K562 (cell line): ENCODE results near the gene GPC3. TPM values are rescaled to one million over a fixed set of nuclear protein-coding genes. Genes with fewer than 3 reads are reported as not detected.

Experiments
- polyA plus RNA-seq, 8 experiments: library from polyadenylated mRNA; depleted of rRNA in 4 of 8; stranded (reverse) in 5 of 8; unstranded in 3 of 8; fragments of >200 nt; fragmentation: Nextera tagmentation in 2 of 8; fragmentation: Illumina TruSeq in 1 of 8; extraction: Ambion mirVana in 2 of 8; extraction: Trizol in 1 of 8; gene quantifications; 2 replicates each; pipeline versions ENCODE4 v1.2.1 to v1.2.3, GENCODE V29; 2011 to 2014; ENCODE audit warnings: inconsistent platforms in 1 of 8, missing spikeins in 1 of 8
- total RNA-seq, 7 experiments: library from RNA; depleted of rRNA in 6 of 7; stranded (reverse); fragments of >200 nt in 6 of 7; fragmentation: Illumina TruSeq in 2 of 7; extraction: Trizol in 2 of 7; gene quantifications; 2 replicates each; pipeline versions ENCODE4 v1.2.1 to v1.2.3, GENCODE V29; 2011 to 2021; ENCODE audit warnings: low replicate concordance in 1 of 7
- TF ChIP-seq, protein P1 (sequence below), 2 experiments: fragments of 450-650 bp in 1 of 2; sonication (generic) in 1 of 2; formaldehyde crosslinking in 1 of 2; IDR thresholded peaks; 2 replicates each; pipeline versions ENCODE4 v1.7.1 to v1.9.0; 2016 to 2022; ENCODE audit warnings: inconsistent platforms in 1 of 2, mild to moderate bottlenecking in 1 of 2, missing genetic modification reagents in 1 of 2
- TF ChIP-seq, protein P2 (sequence below): fragments of 450-650 bp; formaldehyde crosslinking; IDR thresholded peaks from 2 replicates; pipeline ENCODE4 v1.4.0; 2020; ENCODE audit warnings: mild to moderate bottlenecking, moderate library complexity

GPC3 gene
- total and polyA plus RNA-seq, 9 of the 15 experiments (the other 6 are each of a cell fraction or from before 2014, with no cell fraction given), result 0.42 TPM; not detected in 8

DNA sequence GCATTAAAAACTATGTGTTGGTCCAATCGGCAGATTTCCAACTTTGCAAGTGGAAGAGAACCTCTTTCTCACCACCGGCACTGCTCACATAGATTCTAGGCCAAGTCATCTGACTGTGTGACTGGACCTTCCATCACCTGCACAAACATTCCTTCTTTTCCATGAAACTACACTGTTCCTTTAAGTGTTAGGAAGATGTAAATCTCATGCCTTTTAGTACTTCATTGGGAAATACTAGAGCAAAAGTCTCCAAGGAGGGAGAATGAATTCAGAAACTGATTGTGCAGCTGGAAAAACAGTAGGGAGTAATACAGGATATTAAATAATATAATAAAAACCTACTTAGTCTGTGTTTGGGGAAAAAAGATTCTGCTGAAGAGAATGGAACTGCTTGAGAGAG, 238.2 kb downstream of the GPC3 start (continued):
- TF ChIP-seq, protein P1, sequence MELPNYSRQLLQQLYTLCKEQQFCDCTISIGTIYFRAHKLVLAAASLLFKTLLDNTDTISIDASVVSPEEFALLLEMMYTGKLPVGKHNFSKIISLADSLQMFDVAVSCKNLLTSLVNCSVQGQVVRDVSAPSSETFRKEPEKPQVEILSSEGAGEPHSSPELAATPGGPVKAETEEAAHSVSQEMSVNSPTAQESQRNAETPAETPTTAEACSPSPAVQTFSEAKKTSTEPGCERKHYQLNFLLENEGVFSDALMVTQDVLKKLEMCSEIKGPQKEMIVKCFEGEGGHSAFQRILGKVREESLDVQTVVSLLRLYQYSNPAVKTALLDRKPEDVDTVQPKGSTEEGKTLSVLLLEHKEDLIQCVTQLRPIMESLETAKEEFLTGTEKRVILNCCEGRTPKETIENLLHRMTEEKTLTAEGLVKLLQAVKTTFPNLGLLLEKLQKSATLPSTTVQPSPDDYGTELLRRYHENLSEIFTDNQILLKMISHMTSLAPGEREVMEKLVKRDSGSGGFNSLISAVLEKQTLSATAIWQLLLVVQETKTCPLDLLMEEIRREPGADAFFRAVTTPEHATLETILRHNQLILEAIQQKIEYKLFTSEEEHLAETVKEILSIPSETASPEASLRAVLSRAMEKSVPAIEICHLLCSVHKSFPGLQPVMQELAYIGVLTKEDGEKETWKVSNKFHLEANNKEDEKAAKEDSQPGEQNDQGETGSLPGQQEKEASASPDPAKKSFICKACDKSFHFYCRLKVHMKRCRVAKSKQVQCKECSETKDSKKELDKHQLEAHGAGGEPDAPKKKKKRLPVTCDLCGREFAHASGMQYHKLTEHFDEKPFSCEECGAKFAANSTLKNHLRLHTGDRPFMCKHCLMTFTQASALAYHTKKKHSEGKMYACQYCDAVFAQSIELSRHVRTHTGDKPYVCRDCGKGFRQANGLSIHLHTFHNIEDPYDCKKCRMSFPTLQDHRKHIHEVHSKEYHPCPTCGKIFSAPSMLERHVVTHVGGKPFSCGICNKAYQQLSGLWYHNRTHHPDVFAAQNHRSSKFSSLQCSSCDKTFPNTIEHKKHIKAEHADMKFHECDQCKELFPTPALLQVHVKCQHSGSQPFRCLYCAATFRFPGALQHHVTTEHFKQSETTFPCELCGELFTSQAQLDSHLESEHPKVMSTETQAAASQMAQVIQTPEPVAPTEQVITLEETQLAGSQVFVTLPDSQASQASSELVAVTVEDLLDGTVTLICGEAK (IDR thresholded peaks at IDR 0.05), result no peak
- TF ChIP-seq, protein P1 (CRISPR knock-in tag; IDR thresholded peaks at IDR 0.05), result no peak
- TF ChIP-seq, protein P2, sequence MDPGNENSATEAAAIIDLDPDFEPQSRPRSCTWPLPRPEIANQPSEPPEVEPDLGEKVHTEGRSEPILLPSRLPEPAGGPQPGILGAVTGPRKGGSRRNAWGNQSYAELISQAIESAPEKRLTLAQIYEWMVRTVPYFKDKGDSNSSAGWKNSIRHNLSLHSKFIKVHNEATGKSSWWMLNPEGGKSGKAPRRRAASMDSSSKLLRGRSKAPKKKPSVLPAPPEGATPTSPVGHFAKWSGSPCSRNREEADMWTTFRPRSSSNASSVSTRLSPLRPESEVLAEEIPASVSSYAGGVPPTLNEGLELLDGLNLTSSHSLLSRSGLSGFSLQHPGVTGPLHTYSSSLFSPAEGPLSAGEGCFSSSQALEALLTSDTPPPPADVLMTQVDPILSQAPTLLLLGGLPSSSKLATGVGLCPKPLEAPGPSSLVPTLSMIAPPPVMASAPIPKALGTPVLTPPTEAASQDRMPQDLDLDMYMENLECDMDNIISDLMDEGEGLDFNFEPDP (CRISPR knock-in tag), result no peak
